HG02588 (cell line): Measurements from ENCODE around the gene GNG7.
A peak's percentile ranks its signal among the peaks of the same experiment; 100 is the strongest.
"Not testable (repeated sequence)": the region's sequence is repeated elsewhere in the genome, so short reads cannot be mapped to it uniquely, and the experiment has no call there.

Source experiments
- ATAC-seq: cut with Tn5 transposase; IDR thresholded peaks from one replicate; pipeline ENCODE4 v1.9.1; 2021; ENCODE audit warnings: mild to moderate bottlenecking, moderate library complexity; ENCODE audit not compliant: unreplicated experiment

Gene GNG7

DNA sequence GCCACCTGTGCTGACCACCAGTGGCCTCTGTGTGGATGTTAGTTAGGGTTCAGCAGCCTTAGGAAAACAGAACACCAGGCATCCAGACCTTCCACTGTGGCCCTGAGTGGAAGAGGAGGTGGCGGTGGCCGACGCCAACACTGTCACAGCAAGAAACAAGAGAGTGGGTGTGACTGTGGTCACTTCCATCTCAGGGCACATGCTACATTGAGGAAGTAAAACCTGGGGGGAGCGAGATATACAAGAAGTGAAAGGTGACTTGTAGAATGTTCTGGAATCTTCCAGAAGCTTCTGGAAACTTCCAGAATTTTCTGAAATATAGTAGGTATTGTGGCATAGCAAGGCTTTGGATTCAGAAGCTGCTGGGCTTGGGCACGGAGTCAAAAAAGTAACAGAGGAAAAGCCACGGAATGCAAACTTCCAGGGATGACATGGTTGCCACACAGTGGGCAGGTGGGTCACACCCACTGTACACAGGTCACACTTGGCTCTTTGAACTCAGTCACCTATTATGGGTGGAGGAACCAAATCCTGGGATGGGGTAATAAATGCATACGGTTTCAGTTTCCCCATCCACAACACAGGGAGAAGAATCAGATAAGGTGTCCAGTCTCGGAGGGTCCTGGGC lies 24.3 kb downstream of the GNG7 start:
- peak; percentile 42 for ATAC-seq

DNA sequence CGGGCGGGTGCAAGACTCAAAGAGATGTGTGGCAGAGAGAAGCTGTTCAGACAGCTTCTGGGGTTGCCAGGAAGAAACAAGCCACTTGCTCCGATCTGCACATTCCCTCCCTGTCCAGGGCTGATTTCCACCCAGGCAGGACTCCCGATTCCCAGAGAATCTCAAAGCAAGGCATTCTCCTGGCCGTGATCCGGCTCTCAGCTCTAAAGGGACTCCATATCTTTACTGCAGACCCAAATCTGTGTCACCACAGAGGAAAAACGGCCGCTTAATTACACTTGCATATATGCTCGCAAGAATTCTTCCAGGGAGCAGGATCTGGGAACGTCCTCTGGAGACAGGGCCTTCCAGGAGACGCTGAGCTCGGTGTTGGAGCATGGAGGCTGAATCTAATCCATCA lies 25.7 kb downstream of the GNG7 start:
- ATAC-seq: no peak

DNA sequence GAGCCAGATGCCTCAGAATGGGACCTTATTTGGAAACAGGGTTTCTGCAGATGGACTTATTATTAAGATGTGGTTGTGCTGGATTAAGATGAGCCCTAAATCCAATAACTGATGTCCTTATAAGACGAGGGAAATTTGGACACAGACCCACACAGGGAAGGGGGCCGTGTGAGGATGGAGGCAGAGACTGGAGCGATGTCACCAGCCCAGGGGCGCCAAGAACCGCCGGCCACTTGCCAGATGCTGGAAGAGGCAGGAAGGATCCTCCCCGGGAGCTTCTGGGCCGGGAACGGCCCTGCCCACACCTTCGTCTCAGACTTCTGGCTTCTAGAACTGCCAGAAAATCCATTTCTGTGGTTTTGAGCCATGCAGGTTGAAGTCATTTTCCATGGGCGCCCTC lies 26.6 kb downstream of the GNG7 start:
- ATAC-seq: no peak

DNA sequence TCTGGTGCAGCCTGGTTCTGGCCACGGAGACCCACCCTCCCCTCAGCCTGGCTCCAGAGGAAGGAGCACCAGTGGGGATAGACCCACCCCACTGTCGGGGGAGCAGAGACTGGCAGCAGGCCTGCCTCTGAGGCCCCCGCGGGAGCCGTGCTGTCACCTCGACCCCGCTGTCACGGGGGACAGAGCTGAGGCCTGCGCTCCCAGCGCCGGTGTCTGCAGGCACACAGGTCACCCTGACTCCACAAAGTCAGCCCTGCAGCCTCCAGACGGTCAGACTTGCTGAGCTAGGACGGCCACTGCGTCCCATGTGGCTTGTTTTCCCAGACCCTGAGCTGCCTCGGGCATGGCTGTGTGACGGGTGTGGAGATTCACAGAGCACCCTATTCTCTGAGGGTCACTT lies 32.3 kb downstream of the GNG7 start:
- no peak for ATAC-seq

DNA sequence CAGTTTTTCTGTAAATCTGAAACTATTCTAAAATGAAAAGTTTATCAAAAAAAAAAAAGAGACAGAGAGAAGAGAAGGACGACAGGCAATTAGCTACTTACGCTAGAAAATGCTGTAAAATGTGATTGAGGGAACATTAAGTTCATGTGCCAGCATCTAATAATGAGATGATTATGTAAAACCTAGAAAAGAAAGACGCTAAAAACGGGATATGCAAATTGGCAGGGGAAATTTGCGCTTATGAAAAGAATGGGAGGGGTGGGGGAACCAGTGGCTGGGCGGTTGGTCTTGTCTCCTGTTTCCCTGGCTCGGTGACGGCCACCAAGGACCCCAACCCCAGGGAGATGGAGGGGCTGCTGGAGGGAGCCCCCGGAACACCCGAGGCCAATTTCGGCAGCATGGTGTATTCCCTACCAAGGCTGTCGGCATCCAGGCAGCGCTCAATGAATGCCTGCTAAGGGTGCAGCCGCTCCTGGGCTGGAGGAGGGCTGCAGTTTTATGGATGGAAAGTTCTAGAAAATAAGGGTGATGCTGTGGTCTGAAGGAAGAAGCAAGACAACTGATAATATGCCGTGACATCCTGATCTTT lies 34.2 kb downstream of the GNG7 start:
- no peak for ATAC-seq

DNA sequence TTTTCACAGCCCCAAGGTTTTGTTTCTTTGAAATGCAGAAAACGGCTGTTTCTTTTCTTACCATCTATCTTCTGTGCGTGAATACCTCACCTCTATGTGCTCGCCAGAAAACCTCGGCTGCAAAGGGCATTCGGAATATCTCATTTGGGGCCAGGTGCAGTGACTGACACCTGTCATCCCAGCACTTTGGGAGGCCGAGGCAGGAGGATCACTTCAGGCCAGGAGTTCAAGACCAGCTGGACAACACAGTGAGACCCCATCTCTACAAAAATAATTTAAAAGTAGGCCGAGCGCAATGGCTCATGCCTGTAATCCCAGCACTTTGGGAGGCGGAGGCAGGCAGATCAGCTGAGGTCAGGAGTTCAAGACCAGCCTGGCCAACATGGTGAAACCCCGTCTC lies 35.1 kb downstream of the GNG7 start:
- not testable (repeated sequence) for ATAC-seq

DNA sequence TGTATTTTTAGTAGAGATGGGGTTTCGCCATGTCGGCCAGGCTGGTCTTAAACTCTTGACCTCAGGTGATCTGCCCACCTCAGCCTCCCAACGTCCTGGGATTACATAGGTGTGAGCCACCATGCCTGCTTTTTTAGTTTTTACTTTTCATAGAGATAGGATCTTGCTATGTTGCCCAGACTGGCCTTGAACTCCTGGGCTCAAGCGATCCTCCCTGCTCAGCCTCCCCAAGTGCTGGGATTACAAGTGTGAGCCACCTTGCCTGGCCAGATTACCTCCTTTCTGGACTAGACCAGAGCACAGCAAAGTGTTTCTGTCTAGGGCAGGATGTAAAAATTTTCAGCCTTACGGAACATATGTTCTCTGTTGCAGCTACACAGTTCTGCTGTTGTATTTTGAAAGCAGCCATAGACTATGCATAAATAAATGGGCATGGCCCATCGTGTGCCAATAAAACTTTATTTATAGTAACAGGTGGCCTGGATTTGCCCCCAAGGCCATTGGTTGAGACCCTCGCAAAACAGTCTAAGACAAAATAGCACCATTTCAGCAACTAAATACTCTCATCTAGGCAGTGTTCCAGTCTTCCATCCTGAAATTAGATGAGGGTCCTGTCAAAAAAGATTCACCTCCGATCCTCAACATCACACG lies 36.0 kb downstream of the GNG7 start:
- ATAC-seq: no peak

DNA sequence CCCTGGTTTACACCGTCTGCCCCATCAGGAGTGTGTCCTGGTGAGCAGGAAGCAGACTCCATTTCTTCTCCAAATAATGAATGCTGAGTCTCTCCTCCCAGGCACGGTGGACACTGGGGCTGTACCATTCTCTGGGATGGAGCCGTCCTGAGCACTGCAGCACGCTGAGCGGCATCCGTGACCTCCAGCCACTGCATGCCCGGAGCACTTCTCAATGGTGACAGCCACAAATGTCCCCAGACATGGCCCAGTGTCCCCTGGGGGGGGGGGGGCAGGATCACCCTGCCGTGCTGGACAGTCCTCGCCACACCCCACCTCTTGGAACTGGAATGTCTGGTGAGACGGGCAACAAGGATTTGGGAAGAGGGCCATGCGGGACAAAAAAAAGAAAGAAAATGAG lies 37.4 kb downstream of the GNG7 start:
- no peak for ATAC-seq

DNA sequence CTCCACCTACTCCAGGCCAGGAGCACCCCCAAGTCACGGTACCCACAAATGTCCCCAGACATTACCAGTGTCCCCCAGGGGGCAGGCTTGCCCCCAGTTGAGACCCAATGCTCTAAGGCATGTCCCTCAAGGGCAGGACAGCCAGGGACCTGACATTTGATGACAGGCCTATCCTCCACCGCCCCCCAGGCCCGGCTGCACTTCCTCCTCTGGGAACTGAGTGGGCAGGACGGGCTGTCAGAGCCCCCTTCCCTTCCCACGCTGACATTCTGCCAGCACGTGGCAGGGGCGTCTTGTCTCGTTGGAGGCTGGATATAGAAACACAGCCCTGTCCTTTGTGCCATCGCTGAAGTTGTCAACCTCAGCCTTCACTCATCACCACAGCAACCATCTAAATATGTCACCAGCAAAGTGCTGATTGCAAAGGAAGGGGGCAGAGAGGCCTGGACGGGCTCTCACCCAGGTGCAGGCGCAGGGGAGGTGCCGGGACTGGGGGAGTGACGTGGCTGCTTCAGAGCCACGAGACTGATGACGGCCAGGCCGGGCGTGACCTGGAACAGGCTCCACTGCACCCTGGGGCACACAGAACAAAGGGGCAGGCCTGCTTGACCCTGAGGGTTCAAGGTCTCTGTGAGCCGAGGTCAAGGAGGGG lies 38.4 kb downstream of the GNG7 start:
- no peak for ATAC-seq

DNA sequence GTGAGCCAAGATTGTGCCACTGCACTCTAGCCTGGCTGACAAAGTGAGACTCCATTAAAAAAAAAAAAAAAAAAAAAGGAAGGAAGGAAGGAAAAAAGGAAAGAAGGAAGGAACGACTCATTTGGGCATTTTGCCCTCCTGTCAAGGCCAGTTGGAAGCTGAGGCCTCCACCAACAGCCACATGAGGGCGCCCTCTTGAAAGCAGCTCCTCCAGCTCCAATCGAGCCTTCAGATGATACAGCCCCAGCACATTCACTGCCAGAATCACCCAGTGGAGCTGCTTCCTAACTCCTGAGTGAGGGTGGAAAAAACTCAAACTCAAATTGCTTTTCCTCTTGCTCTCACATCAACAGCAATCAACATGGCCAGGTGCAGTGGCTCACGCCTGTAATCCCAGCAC lies 40.9 kb downstream of the GNG7 start:
- ATAC-seq: no peak

DNA sequence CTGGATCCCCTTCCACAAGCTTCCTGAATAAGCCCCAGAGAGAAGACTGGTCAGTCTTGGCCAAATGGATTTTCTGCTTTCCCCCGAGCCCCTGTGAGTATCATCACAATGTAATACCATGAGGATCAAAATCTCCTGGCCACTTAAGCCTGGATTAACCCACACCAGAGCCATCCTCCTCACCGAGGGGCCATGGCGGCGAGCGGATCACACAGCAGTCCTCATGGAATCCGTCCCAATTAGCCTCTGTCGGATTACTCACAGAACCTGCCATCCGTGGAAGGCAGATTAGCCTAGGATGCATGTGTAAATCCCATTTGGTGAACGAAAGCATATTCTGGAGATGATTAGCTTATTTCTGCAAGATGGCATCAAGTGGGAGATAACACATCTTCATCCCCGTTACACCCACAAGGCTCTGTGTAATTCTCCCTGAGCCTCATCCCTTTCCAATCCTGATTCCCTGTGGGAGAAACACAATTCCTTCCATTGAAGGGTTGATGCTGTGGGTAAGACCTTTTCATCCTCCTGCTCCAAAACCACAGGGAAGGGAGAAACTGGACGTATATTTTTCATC lies 42.5 kb downstream of the GNG7 start:
- ATAC-seq: no peak

DNA sequence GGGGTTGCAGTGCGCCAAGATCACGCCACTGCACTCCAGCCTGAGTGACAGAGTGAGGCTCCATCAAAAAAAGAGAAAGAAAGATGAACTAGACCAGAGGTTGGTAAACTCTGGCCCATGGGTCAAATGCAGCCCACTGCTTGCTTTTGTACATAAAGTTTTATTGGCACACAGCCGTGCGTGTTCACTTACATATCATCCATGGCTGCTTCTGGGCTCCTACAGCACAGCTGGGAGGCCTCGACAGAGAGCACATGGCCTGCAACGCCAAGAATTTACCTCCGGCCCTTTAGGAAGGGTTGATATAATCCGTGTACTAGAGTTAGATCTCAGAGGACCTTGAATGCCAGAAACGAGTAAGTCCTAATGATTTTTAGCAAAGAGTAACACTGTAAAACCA lies 46.0 kb downstream of the GNG7 start:
- ATAC-seq: no peak

DNA sequence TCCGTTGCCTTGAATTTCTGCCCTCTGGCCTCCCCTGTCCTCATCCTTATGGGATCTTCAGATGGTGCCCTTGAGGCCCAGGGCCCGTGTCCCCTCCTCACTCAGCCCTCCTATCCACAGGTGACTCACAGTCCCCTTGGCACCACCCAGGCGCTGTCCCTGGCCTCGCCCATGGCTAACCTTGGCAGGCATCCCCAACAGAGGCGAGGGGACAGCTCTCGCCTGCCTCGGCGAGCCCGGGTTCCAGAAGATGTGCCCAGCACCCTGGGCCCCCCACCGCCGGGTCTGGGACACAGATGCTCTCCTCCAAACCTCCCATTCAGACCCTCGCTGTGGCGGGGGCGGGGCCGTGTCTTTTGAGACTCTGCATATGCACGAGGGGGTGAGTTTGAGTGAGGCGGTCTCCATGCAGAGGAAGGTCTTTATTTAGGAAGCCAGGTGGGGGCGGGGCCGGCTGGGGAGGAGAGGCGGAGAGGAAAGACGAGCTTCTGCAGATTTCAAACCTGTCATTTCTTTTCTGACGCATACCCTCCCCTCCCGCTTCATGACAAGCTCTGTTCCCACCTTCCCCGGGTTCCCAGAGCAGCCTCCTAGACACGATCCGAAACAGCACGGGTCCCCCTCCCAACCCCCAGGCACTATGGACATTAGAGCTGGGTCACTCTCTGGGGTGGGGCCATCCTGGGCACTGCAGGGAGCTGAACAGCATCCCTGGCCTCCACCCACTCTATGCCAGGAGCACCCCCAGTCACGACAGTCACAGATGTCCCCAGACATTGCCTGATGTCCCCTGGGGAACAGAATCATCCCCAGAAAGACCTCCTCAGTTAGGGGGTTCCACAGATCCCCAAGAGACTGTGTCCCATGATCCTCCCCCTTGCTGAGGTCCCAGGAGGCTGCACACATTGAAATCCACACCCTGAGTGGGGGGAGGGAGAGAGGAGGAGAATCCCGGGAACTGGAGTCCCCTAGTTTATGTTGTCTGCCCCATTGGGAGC lies 48.5 kb downstream of the GNG7 start:
- ATAC-seq: no peak

DNA sequence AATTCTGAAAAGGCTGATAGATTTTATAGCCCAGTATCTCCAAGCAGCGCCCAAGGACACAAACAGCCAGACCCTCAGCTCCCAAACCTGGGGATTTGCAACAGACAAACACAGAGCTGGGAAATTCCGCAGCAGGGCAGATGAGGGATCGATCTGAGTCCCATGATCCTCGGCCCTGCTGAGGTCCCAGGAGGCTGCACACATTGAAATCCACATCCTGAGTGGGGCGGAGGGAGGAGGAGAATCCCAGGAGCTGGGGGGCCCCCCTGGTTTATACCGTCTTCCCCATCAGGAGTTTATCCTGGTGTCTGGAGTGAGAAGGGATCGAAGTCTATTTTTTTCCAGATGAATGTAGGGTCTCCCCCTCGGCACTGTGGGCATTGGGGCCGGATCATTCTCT lies 49.3 kb downstream of the GNG7 start:
- ATAC-seq: no peak

DNA sequence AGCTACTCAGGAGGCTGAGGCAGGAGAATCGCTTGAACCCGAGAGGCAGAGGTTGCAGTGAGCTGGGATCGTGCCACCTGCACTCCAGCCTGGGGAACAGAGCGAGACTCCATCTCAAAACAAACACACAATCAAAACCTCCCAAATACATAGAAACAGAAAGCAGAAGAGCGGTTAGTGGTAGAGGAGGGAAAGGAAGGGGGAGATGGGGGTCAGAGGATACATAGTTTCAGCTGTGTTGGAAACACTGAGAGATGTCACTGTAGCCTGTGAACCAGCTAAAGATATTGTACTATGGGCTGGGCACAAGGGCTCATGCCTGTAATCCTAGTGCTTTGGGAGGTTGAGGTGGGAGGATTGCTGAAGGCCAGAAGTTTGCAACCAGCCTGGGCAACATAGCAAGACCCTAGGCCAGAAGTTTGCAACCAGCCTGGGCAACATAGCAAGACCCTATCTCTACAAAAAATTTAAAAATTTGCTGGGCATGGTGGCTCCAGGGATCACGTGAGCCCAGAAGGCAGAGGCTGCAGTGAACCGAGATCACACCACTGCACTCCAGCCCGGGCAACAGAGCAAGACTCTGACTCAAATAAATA lies 49.9 kb downstream of the GNG7 start:
- ATAC-seq: no peak

DNA sequence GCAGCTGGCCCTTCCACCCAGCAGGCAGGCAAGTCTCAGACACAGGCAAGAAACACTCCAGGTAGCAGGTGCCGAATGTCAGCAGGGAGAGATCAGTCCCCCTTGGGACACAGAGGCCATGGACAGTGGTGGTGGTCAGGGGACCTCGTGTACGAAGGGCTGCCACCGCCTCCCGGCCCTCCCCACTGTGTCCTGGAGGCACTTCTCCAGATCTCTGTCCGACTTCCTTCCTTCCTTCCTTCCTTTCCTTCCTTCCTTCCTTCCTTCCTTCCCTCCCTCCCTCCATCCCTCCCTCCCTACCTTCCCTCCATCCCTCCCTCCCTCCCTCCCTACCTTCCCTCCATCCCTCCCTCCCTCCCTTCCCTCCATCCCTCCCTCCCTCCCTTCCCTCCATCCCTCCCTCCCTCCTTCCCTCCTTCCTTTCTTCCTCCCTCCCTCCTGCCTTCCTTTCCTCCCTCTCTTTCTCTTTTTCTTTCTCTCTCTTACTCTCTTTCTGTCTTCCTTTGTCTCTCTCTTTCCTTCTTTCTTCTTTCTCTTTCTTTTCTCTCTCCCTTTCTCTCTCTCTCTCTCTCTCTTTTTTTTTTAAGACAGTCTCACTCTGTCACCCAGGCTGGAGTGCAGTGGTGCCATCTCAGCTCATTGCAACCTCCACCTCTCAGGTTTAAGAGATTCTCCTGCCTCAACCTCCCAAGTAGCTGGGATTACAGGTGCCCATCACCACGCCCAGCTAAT lies 51.3 kb downstream of the GNG7 start:
- not testable (repeated sequence) for ATAC-seq

DNA sequence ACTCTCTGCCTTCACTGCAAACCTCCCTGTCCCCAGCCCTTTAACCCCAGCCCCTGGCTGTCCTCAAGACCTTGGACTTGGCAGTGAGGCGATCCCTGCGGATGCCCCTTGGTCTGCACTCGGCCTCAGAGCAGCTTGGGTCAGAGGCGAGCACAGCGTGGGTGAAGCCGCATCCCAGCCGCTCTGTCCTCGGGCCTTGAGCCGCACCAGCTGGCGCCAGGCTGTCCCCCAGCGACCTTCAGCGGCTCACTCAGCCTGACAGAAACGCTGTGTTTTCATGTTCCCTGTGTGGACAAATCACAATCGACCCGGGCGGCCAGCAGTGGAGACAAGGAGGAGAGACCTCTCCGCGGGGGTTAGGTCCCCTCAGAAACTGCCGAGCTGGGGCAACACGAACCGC lies 52.0 kb downstream of the GNG7 start:
- no peak for ATAC-seq

DNA sequence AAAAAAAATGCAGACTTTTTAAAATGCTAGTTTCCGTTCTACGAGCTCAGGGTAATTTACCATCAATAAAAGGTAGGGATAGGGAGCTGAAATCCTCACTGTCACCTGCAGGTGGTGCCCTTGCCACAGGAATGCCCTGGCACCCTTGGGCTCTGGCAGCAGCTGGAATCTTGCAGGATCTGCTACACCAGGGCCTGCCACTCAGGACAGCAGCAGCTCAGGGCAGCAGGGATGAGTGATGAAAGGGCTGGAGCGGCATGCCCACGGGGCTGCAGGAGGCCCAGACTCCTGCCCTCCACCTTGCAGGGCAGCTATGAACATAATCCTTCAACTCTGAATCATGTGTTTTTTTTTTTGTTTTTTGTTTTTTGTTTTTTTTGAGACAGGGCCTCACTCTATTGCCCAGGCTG lies 54.0 kb downstream of the GNG7 start:
- no peak for ATAC-seq

DNA sequence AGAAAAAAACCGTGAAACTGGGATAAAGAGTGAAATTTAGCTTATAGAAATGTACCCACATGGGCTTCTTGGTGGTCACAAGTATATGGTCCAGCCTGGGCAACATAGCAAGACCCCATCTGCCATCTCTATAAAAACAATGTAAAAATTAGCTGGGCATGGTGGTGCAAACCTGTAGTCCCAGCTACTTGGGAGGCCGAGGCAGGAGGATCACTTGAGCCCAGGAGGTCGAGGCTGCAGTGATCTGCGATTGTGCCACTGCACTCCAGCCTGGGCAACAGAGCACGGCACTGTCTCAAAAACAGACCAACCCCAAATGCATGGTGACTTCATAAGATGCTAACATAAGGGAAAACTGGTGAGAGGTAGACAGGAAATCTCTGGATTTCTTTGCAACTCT lies 54.4 kb downstream of the GNG7 start:
- no peak for ATAC-seq
